Nephron (organoid): ENCODE measurements around the gene KATNIP.

ENCODE experiments used
- H3K27ac Mint-ChIP-seq, 3 experiments: 2 replicates each; pipeline ENCODE4 v1.8.0; 2020; ENCODE audit warnings: mixed read lengths in 3 of 3, mild to moderate bottlenecking in 2 of 3, moderate library complexity in 1 of 3
- H3K27me3 Mint-ChIP-seq: 2 replicates; pipeline ENCODE4 v1.8.0; 2021; ENCODE audit warnings: low read depth, mild to moderate bottlenecking, moderate library complexity, mixed read lengths
- H3K36me3 Mint-ChIP-seq: 2 replicates; pipeline ENCODE4 v1.8.0; 2020; ENCODE audit warnings: low read depth, mixed read lengths
- H3K4me1 Mint-ChIP-seq: 2 replicates; pipeline ENCODE4 v1.8.0; 2020; ENCODE audit warnings: mixed read lengths
- H3K4me3 Mint-ChIP-seq, 3 experiments: 2 replicates each; pipeline ENCODE4 v1.8.0; 2020; ENCODE audit warnings: mild to moderate bottlenecking in 3 of 3, mixed read lengths in 3 of 3, moderate library complexity in 2 of 3
- H3K9me3 Mint-ChIP-seq: 2 replicates; pipeline ENCODE4 v1.8.0; 2020; ENCODE audit warnings: mixed read lengths
- TF ChIP-seq, protein P1 (sequence below), 3 experiments: fragments of 200-600 bp; sonication (generic); IDR thresholded peaks; one replicate each; pipeline ENCODE4 v1.5.0; 2021; ENCODE audit warnings: antibody characterized with exemption in 3 of 3; ENCODE audit not compliant: unreplicated experiment in 3 of 3

Gene KATNIP

DNA sequence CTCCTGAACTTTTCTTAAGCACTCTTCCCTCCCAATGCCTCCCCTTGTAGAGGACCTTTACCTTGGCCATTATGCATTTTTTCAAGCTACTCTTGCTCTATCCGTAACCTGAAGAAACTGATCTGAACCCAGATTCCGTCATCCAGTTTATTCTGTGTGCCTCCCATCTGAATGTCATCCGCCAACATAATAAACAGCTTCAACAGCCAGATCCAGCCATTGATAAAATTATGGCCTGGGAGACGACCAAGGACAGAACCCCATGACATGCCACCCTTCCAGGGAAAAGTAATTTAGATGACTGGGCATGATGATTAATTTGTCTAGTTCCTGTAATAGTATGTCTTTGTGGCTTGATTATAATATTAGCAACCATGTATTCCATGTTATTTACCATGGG, 41.9 kb downstream of the KATNIP start:
- H3K36me3 Mint-ChIP-seq: peaks cover 15% of the 10 kb centered on the region
- peaks cover 3% of the 10 kb centered on the region for H3K9me3 Mint-ChIP-seq
- TF ChIP-seq, protein P1, sequence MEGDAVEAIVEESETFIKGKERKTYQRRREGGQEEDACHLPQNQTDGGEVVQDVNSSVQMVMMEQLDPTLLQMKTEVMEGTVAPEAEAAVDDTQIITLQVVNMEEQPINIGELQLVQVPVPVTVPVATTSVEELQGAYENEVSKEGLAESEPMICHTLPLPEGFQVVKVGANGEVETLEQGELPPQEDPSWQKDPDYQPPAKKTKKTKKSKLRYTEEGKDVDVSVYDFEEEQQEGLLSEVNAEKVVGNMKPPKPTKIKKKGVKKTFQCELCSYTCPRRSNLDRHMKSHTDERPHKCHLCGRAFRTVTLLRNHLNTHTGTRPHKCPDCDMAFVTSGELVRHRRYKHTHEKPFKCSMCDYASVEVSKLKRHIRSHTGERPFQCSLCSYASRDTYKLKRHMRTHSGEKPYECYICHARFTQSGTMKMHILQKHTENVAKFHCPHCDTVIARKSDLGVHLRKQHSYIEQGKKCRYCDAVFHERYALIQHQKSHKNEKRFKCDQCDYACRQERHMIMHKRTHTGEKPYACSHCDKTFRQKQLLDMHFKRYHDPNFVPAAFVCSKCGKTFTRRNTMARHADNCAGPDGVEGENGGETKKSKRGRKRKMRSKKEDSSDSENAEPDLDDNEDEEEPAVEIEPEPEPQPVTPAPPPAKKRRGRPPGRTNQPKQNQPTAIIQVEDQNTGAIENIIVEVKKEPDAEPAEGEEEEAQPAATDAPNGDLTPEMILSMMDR (IDR thresholded peaks at IDR 0.05; ENCODE audit: unreplicated experiment in 3 of 3): no peak
- H3K27me3 Mint-ChIP-seq: no peaks in the 10 kb centered on the region
- H3K27ac Mint-ChIP-seq: no peak overlapping the region
- H3K4me3 Mint-ChIP-seq: no peak overlapping the region
- peaks cover 12% of the 10 kb centered on the region for H3K4me1 Mint-ChIP-seq

DNA sequence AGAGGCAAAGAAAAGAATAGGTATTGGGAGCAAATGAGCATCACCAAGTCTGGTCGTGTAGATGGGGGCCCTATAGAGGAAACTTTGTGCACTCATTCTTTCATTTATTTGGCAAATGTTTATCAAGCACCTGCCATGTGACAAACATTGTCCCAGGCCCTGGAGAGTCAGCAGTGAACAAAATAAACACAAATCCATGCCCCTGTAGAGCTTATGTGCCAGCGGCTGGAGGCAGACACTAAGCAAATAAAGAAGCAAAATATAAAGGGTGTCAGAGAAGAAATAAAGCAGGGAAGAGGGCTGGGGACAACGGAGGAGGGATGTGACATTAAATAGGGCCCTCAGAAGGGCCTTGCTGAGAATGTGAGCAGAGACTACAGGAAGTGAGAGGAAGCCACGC, 45.5 kb downstream of the KATNIP start:
- H3K9me3 Mint-ChIP-seq: peaks cover 3% of the 10 kb centered on the region
- TF ChIP-seq, protein P1 (IDR thresholded peaks at IDR 0.05; ENCODE audit: unreplicated experiment in 3 of 3): no peak
- H3K4me1 Mint-ChIP-seq: peaks cover 40% of the 10 kb centered on the region
- H3K36me3 Mint-ChIP-seq: peaks cover 19% of the 10 kb centered on the region
- peak overlapping the region in 2 of 3 experiments; percentile 26 to 52 for H3K27ac Mint-ChIP-seq
- H3K4me3 Mint-ChIP-seq: no peak overlapping the region
- peaks cover 4% of the 10 kb centered on the region for H3K27me3 Mint-ChIP-seq

DNA sequence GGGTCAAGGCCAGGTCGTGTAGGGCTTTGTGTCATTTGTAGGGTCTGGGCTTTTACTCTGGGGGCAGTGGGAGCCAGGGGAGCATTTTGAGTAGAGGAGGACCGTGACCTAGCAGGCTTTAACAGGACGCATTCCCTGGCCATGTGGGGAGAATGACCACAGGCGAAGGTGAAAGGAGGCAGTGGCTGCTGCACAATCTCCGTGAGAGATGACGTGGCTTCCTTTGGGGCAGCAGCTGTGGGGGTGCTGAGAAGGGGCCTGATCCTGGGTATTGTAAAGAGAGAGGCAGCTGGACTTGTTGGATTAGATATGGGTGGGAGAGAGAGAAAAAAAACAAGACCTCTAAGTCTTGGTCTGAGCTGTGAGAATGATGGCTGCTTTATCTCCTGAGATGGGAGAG, 46.0 kb downstream of the KATNIP start:
- TF ChIP-seq, protein P1 (IDR thresholded peaks at IDR 0.05; ENCODE audit: unreplicated experiment in 3 of 3): no peak
- H3K27me3 Mint-ChIP-seq: peaks cover 4% of the 10 kb centered on the region
- peaks cover 42% of the 10 kb centered on the region for H3K4me1 Mint-ChIP-seq
- H3K9me3 Mint-ChIP-seq: no peaks in the 10 kb centered on the region
- peak overlapping the region; percentile 1 to 52 (median 26) for H3K27ac Mint-ChIP-seq
- H3K36me3 Mint-ChIP-seq: peaks cover 14% of the 10 kb centered on the region
- H3K4me3 Mint-ChIP-seq: no peak overlapping the region

DNA sequence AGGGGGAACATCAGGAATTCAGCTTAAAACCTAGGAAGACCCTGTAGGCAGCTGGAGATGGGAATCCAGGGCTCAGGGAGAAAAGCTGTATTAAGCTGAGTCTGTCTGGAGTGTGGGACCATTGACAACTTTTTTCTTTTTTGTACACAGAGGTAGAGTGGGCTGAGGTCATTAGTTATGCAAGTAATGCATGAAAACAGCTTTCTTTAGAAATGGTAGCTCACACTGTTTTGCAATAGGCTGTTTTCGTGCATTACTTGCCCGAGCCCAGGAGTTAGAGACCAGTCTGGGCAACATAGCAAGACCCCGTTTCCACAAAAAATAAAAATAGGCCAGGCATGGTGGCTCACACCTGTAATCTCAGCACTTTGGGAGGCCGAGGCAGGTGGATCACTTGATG, 46.5 kb downstream of the KATNIP start:
- H3K9me3 Mint-ChIP-seq: no peaks in the 10 kb centered on the region
- H3K27ac Mint-ChIP-seq: peak overlapping the region; percentile 1 to 52 (median 26)
- TF ChIP-seq, protein P1 (IDR thresholded peaks at IDR 0.05; ENCODE audit: unreplicated experiment in 3 of 3): no peak
- H3K36me3 Mint-ChIP-seq: peaks cover 14% of the 10 kb centered on the region
- H3K4me1 Mint-ChIP-seq: peaks cover 45% of the 10 kb centered on the region
- no peak overlapping the region for H3K4me3 Mint-ChIP-seq
- peaks cover 4% of the 10 kb centered on the region for H3K27me3 Mint-ChIP-seq

DNA sequence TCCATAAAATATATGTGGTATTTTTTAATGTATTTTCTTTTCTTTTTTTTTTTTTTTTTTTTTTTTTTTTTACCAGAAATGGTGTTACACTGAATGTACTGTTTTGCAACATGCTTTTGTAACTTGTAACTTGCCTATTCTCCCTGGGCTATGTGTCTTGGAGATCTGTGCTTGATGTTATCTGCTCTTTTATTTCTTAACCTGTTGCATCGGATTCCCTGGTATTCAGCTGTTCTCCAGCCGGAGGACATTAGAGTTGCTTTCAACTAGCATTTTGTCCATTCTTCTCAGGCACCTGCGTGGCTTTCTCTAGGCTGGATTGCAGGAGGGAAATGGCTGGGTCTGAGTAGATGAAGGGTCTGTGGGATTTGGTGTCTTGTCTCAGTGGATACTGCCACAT, 47.4 kb downstream of the KATNIP start:
- Mint-ChIP-seq H3K27ac (no peak overlapping the region), H3K4me1 (peaks cover 45% of the 10 kb centered on the region), H3K36me3 (peaks cover 7% of the 10 kb centered on the region), H3K4me3 (no peak overlapping the region), H3K27me3 (peaks cover 4% of the 10 kb centered on the region), H3K9me3 (no peaks in the 10 kb centered on the region)
- TF ChIP-seq, protein P1 (IDR thresholded peaks at IDR 0.05; ENCODE audit: unreplicated experiment in 3 of 3): no peak

DNA sequence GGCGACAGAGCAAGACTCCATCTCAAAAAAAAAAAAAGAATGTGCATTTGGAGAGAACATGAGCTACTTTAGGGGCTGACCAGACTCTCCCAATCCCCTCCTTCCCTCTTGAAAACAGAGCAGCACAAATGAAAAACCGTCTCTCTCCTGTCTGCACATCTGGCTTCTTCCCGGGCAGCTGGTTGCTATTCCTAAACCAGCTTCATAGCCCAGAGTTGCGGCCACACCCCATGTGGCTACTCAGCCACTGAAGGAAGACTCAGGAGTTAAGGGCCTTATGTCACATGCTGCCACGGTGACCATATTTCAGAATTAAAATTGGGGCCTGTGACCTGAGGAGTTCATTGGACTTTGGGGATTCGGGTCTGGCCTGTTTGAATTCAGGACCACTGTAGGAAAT, 48.3 kb downstream of the KATNIP start:
- no peaks in the 10 kb centered on the region for H3K9me3 Mint-ChIP-seq
- peaks cover 4% of the 10 kb centered on the region for H3K27me3 Mint-ChIP-seq
- H3K4me3 Mint-ChIP-seq: no peak overlapping the region
- H3K4me1 Mint-ChIP-seq: peaks cover 45% of the 10 kb centered on the region
- peak overlapping the region in 1 of 3 experiments; percentile 26 for H3K27ac Mint-ChIP-seq
- peaks cover 7% of the 10 kb centered on the region for H3K36me3 Mint-ChIP-seq
- TF ChIP-seq, protein P1 (IDR thresholded peaks at IDR 0.05; ENCODE audit: unreplicated experiment in 3 of 3): no peak
